Endothelial cell of umbilical vein (primary cell): ENCODE data around the gene SP100. TPM values are rescaled to one million over a fixed set of nuclear protein-coding genes. Genes with fewer than 3 reads are reported as not detected.
"Not testable (repeated sequence)": the region's sequence is repeated elsewhere in the genome, so short reads cannot be mapped to it uniquely, and the experiment has no call there.

Source experiments
- BruUV-seq: library from RNA; stranded (reverse); fragments of 400-500 nt; replicated peaks from 2 replicates; lab custom pipeline; 2021; lab: Mats Ljungman, UMichigan
- CTCF ChIA-PET: fragments of 300-600, 350-600 bp; sonication (Branson Sonifier 250); formaldehyde crosslinking; loops from one replicate; lab custom pipeline; 2021; ENCODE audit warnings: antibody characterized with exemption, inconsistent platforms; lab: Charles Lee
- POLR2A ChIA-PET: fragments of 300-600, 350-600 bp; sonication (Branson Sonifier 250); formaldehyde crosslinking; loops from one replicate; lab custom pipeline; 2021; ENCODE audit warnings: antibody characterized with exemption, inconsistent platforms; lab: Charles Lee
- DNase-seq: peaks from one replicate; pipeline ENCODE4 v3.0.0-alpha.2; 2011; ENCODE audit warnings: low read depth, low spot score
- FAIRE-seq: peaks from 2 replicates; lab custom pipeline; 2011; peaks lifted over from hg19 to GRCh38; lab: Jason Lieb, UNC
- H2AFZ ChIP-seq: 2 replicates; pipeline ENCODE4 v1.6.0; 2012; ENCODE audit warnings: low read depth, low read length, control low read depth, inconsistent platforms
- H3K27ac ChIP-seq: 2 replicates; pipeline ENCODE4 v1.5.1; 2011; ENCODE audit warnings: low read depth, mild to moderate bottlenecking, control low read depth, low read length, moderate library complexity; ENCODE audit not compliant: insufficient read depth
- H3K27me3 ChIP-seq, 2 experiments: 2 replicates each; pipeline versions ENCODE4 v1.6.0 to v1.6.1; 2011; ENCODE audit warnings: low read length in 2 of 2, mixed read lengths in 1 of 2; ENCODE audit not compliant: control insufficient read depth in 2 of 2, insufficient read depth in 2 of 2
- H3K36me3 ChIP-seq, 2 experiments: 2 replicates in 1 of 2; 3 replicates in 1 of 2; pipeline ENCODE4 v1.5.1; 2011; ENCODE audit warnings: low read length in 2 of 2, mild to moderate bottlenecking in 1 of 2, moderate library complexity in 1 of 2; ENCODE audit not compliant: control insufficient read depth in 2 of 2, insufficient read depth in 2 of 2; ENCODE audit errors: extremely low read depth in 1 of 2
- H3K4me1 ChIP-seq: 3 replicates; pipeline ENCODE4 v1.5.1; 2011; ENCODE audit warnings: mild to moderate bottlenecking, low read length; ENCODE audit not compliant: control insufficient read depth, insufficient read depth; ENCODE audit errors: extremely low read depth
- H3K4me2 ChIP-seq: 2 replicates; pipeline ENCODE4 v1.6.1; 2011; ENCODE audit warnings: low read length, control low read depth, mixed read lengths; ENCODE audit not compliant: insufficient read depth
- H3K4me3 ChIP-seq, 3 experiments: fragments of 200-600 bp in 1 of 3; sonication (generic), shearing (Covaris generic) in 1 of 3; replicated peaks in 1 of 3; 2 replicates each; pipeline ENCODE4 v1.5.1; 2011 to 2016; ENCODE audit warnings: control low read depth in 3 of 3, low read length in 3 of 3, mild to moderate bottlenecking in 2 of 3, inconsistent platforms in 1 of 3, low read depth in 1 of 3, moderate library complexity in 1 of 3; ENCODE audit not compliant: insufficient read depth in 1 of 3
- H3K79me2 ChIP-seq: 2 replicates; pipeline ENCODE4 v1.6.0; 2012; ENCODE audit warnings: low read length, inconsistent platforms; ENCODE audit not compliant: control insufficient read depth, insufficient read depth
- H3K9ac ChIP-seq: replicated peaks from 2 replicates; pipeline ENCODE3; 2011; ENCODE audit warnings: low read length, control low read depth; ENCODE audit not compliant: insufficient read depth; ENCODE audit errors: extremely low read depth
- H3K9me1 ChIP-seq: replicated peaks from 3 replicates; pipeline ENCODE4 v1.6.0; 2011; ENCODE audit warnings: mild to moderate bottlenecking, low read length; ENCODE audit not compliant: control insufficient read depth, insufficient read depth; ENCODE audit errors: extremely low read depth
- H3K9me3 ChIP-seq: replicated peaks from 2 replicates; pipeline ENCODE4 v1.5.1; 2012; ENCODE audit warnings: low read length, inconsistent platforms; ENCODE audit not compliant: control insufficient read depth, insufficient read depth
- H4K20me1 ChIP-seq: replicated peaks from 2 replicates; pipeline ENCODE3; 2011; ENCODE audit warnings: mild to moderate bottlenecking, low read length; ENCODE audit not compliant: control insufficient read depth, insufficient read depth; ENCODE audit errors: extremely low read depth
- EZH2 ChIP-seq: IDR thresholded peaks from 2 replicates; pipeline ENCODE4 v1.6.1; 2012; ENCODE audit warnings: borderline replicate concordance, low read depth, mild to moderate bottlenecking, moderate library complexity, low read length, inconsistent platforms; ENCODE audit not compliant: severe bottlenecking
- FOS ChIP-seq: IDR thresholded peaks from 2 replicates; pipeline ENCODE4 v1.6.1; 2011; ENCODE audit warnings: mild to moderate bottlenecking, low read length, moderate library complexity, borderline replicate concordance; ENCODE audit not compliant: insufficient read depth
- GATA2 ChIP-seq: IDR thresholded peaks from 2 replicates; pipeline ENCODE4 v1.7.0; 2011; ENCODE audit warnings: low read depth, mild to moderate bottlenecking, moderate library complexity, mixed read lengths, low read length; ENCODE audit not compliant: insufficient read length, insufficient read depth
- JUN ChIP-seq: IDR thresholded peaks from 2 replicates; pipeline ENCODE4 v1.6.1; 2011; ENCODE audit warnings: borderline replicate concordance, low read depth; ENCODE audit not compliant: insufficient read length, insufficient read depth
- MYC ChIP-seq: IDR thresholded peaks from one replicate; pipeline ENCODE4 v1.6.1; 2011; ENCODE audit warnings: mild to moderate bottlenecking, low read depth, low read length
- POLR2A ChIP-seq: IDR thresholded peaks from 2 replicates; pipeline ENCODE4 v1.6.1; 2012; ENCODE audit warnings: low read depth, mild to moderate bottlenecking, control low read depth, low read length
- POLR2AphosphoS5 ChIP-seq: IDR thresholded peaks from 2 replicates; pipeline ENCODE4 v1.6.1; 2012; ENCODE audit warnings: low read depth, mild to moderate bottlenecking, control low read depth, low read length, moderate library complexity; ENCODE audit not compliant: insufficient read depth
- dilution Hi-C: fragments of 300-500 bp; cut with MboI; formaldehyde crosslinking; loops from one replicate; pipeline ENCODE4 v1.15.0; 2019; ENCODE audit warnings: low sequenced_read_pairs; ENCODE audit not compliant: extremely low pct_ligation_motif_present
- intact Hi-C: fragments of 100-400 bp; cut with micrococcal nuclease; formaldehyde crosslinking; loops from one replicate; pipeline ENCODE4 v1.10.0; 2022
- polyA plus RNA-seq, 4 experiments: library from polyadenylated mRNA; depleted of rRNA in 3 of 4; stranded (reverse) in 3 of 4; unstranded in 1 of 4; fragments of >200 nt; gene quantifications; 2 replicates each; pipeline versions ENCODE4 v1.2.1 to v1.2.3, GENCODE V29; 2011 to 2012; ENCODE audit warnings: missing spikeins in 1 of 4
- total RNA-seq: library from RNA; stranded (reverse); gene quantifications from 2 replicates; pipeline ENCODE4 v1.2.3, GENCODE V29; 2021
- TF ChIP-seq, protein P1 (sequence below), 2 donors: IDR thresholded peaks; 1 replicate in 1 of 2; 2 replicates in 1 of 2; pipeline ENCODE4 v1.5.1; 2011; ENCODE audit warnings: low read length in 2 of 2, mild to moderate bottlenecking in 2 of 2, moderate library complexity in 2 of 2, control low read depth in 1 of 2, inconsistent platforms in 1 of 2, low read depth in 1 of 2; ENCODE audit not compliant: insufficient read depth in 1 of 2; ENCODE audit errors: extremely low read depth in 1 of 2
- TF ChIP-seq, protein P2 (sequence below): IDR thresholded peaks from 2 replicates; pipeline ENCODE4 v1.6.1; 2011; ENCODE audit not compliant: insufficient read depth, insufficient read length

SP100 gene
- total and polyA plus RNA-seq, 2 donors (not counting 3 experiments of a cell fraction or from before 2014, with no cell fraction given), result 33.7 to 108 TPM

- Histone ChIP-seq H3K4me2 (no peak overlapping the region), H3K4me1 (no peaks in the 10 kb centered on the region), H4K20me1 (no peaks in the 10 kb centered on the region), H3K27ac (no peak overlapping the region), H3K9me3 (no peaks in the 10 kb centered on the region), H3K79me2 (no peaks in the 10 kb centered on the region), H3K27me3 (no peaks in the 10 kb centered on the region), H3K36me3 (no peaks in the 10 kb centered on the region), H3K9ac (no peak overlapping the region), H3K4me3 (no peak overlapping the region), H2AFZ (no peak overlapping the region), H3K9me1 (no peaks in the 10 kb centered on the region)
- intact Hi-C loops, result no loop called here
- ChIA-PET CTCF (no interaction called here), POLR2A (no interaction called here)
- FAIRE-seq (peak; percentile 43), DNase-seq (no peak)
- TF ChIP-seq EZH2, result no peak
- TF ChIP-seq FOS, result no peak
- no peak for TF ChIP-seq POLR2AphosphoS5
- TF ChIP-seq POLR2A, result no peak
- TF ChIP-seq, protein P1, sequence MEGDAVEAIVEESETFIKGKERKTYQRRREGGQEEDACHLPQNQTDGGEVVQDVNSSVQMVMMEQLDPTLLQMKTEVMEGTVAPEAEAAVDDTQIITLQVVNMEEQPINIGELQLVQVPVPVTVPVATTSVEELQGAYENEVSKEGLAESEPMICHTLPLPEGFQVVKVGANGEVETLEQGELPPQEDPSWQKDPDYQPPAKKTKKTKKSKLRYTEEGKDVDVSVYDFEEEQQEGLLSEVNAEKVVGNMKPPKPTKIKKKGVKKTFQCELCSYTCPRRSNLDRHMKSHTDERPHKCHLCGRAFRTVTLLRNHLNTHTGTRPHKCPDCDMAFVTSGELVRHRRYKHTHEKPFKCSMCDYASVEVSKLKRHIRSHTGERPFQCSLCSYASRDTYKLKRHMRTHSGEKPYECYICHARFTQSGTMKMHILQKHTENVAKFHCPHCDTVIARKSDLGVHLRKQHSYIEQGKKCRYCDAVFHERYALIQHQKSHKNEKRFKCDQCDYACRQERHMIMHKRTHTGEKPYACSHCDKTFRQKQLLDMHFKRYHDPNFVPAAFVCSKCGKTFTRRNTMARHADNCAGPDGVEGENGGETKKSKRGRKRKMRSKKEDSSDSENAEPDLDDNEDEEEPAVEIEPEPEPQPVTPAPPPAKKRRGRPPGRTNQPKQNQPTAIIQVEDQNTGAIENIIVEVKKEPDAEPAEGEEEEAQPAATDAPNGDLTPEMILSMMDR (IDR thresholded peaks at IDR 0.05; ENCODE audit: extremely low read depth in 1 of 2, insufficient read depth in 1 of 2, low read depth in 1 of 2, low read length in 2 of 2), result no peak
- TF ChIP-seq, protein P2, sequence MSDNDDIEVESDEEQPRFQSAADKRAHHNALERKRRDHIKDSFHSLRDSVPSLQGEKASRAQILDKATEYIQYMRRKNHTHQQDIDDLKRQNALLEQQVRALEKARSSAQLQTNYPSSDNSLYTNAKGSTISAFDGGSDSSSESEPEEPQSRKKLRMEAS, result no peak
- no peak for TF ChIP-seq GATA2
- no peak for TF ChIP-seq JUN
- TF ChIP-seq MYC, result no peak
- dilution Hi-C loops, result no loop called here
- no TSS peak for BruUV-seq
Observed at GRCh38 chr2:230485801-230486341, 69.9 kb downstream of the SP100 start.

DNA sequence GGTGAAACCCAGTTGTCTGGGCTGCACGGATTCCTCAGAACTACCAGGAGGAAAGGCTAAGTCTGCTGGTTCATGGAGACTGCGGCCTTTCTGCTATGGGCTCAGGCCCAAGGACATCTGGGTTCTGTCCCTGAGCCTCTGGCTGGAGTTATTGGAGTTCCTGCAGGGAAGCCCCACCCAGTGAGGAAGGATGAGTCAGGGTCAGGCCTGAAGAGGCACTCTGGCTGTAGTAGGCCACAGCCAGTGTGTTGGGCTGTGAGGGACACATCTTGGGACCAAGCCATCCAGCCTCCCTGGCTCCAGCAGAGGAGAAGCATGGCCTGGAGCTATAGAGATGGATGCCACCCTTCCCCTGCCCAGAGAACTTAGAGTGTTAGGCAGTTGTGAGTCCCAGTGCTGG, 75.2 kb downstream of the SP100 start:
- POLR2A ChIA-PET, CTCF ChIA-PET, FAIRE-seq, intact Hi-C loops, H3K4me2 ChIP-seq, BruUV-seq, H3K27me3 ChIP-seq, H3K9me1 ChIP-seq, H3K9ac ChIP-seq, H3K27ac ChIP-seq, DNase-seq, H3K79me2 ChIP-seq, dilution Hi-C loops, H3K4me1 ChIP-seq, H2AFZ ChIP-seq, H3K9me3 ChIP-seq, H4K20me1 ChIP-seq, H3K4me3 ChIP-seq: not testable (repeated sequence)
- H3K36me3 ChIP-seq, result peaks cover 2 to 10% of the 10 kb centered on the region in 2 experiments
